A673 (cell line): ENCODE results near the gene PPP2R5D. TPM values are rescaled to one million over a fixed set of nuclear protein-coding genes. Genes with fewer than 3 reads are reported as not detected.

Source experiments
- BruUV-seq: library from RNA; stranded (reverse); fragments of 400-500 nt; replicated peaks from 2 replicates; lab custom pipeline; 2021; lab: Mats Ljungman, UMichigan
- CTCF ChIA-PET: fragments of 300-600 bp; sonication (Branson Sonifier 250); formaldehyde crosslinking; loops from one replicate; lab custom pipeline; 2022; ENCODE audit warnings: antibody characterized with exemption; lab: Charles Lee
- POLR2A ChIA-PET: fragments of 300-600 bp; sonication (Branson Sonifier 250); formaldehyde crosslinking; loops from one replicate; lab custom pipeline; 2022; ENCODE audit warnings: antibody characterized with exemption; ENCODE audit not compliant: low non-redundant PET; lab: Charles Lee
- DNase-seq: peaks from one replicate; pipeline ENCODE4 v3.0.0-alpha.2; 2015; ENCODE audit warnings: low spot score
- H3K27ac ChIP-seq: fragments of 200-600 bp; sonication (generic); 2 replicates; pipeline ENCODE4 v1.5.1; 2016; ENCODE audit warnings: mixed run types, low read depth, mild to moderate bottlenecking, mixed read lengths, antibody characterized with exemption, low read length; ENCODE audit not compliant: poor library complexity, severe bottlenecking
- H3K27me3 ChIP-seq: fragments of 200-600 bp; sonication (generic); replicated peaks from 2 replicates; pipeline ENCODE4 v1.6.1; 2017; ENCODE audit warnings: mixed run types, low read depth, mild to moderate bottlenecking, mixed read lengths, antibody characterized with exemption, low read length; ENCODE audit not compliant: insufficient read depth, poor library complexity
- H3K36me3 ChIP-seq: fragments of 200-600 bp; sonication (generic); 2 replicates; pipeline ENCODE4 v1.6.1; 2016; ENCODE audit warnings: mixed run types, mild to moderate bottlenecking, mixed read lengths, antibody characterized with exemption, low read length; ENCODE audit not compliant: insufficient read depth, poor library complexity, severe bottlenecking
- H3K4me1 ChIP-seq: fragments of 200-600 bp; sonication (generic); 2 replicates; pipeline ENCODE4 v1.6.1; 2017; ENCODE audit warnings: mixed run types, mild to moderate bottlenecking, mixed read lengths, antibody characterized with exemption, low read length; ENCODE audit not compliant: insufficient read depth, poor library complexity, severe bottlenecking
- H3K4me3 ChIP-seq: fragments of 200-600 bp; sonication (generic); 2 replicates; pipeline ENCODE4 v1.5.1; 2016; ENCODE audit warnings: low read depth, mixed run types, mild to moderate bottlenecking, mixed read lengths, low read length; ENCODE audit not compliant: poor library complexity, severe bottlenecking
- H3K9me3 ChIP-seq: fragments of 200-600 bp; sonication (generic); 2 replicates; pipeline ENCODE4 v1.6.1; 2016; ENCODE audit warnings: mixed run types, low read depth, mild to moderate bottlenecking, mixed read lengths, antibody characterized with exemption, low read length; ENCODE audit not compliant: poor library complexity, severe bottlenecking
- EZH2 ChIP-seq: fragments of 200-600 bp; sonication (generic); IDR thresholded peaks from 2 replicates; pipeline ENCODE4 v1.6.1; 2017; ENCODE audit warnings: borderline replicate concordance, low read depth, mild to moderate bottlenecking, mixed read lengths, antibody characterized with exemption, low read length; ENCODE audit not compliant: poor library complexity, severe bottlenecking
- intact Hi-C: fragments of 100-400 bp; cut with micrococcal nuclease; formaldehyde crosslinking; loops from one replicate; pipeline ENCODE4 v1.10.0; 2022; ENCODE audit not compliant: unreplicated experiment
- total RNA-seq: library from RNA; stranded (reverse); gene quantifications from 2 replicates; pipeline ENCODE4 v1.2.3, GENCODE V29; 2021
- TF ChIP-seq, protein P1 (sequence below): fragments of 300-800, 200-600 bp; sonication (generic); conservative IDR thresholded peaks from 2 replicates; pipeline ENCODE4 v1.5.1; 2017; ENCODE audit warnings: low read depth, mild to moderate bottlenecking, antibody characterized with exemption, low read length, moderate library complexity, mixed read lengths

The PPP2R5D gene
- total RNA-seq, 1 experiment from 2014 or later, result 73.6 TPM

DNA sequence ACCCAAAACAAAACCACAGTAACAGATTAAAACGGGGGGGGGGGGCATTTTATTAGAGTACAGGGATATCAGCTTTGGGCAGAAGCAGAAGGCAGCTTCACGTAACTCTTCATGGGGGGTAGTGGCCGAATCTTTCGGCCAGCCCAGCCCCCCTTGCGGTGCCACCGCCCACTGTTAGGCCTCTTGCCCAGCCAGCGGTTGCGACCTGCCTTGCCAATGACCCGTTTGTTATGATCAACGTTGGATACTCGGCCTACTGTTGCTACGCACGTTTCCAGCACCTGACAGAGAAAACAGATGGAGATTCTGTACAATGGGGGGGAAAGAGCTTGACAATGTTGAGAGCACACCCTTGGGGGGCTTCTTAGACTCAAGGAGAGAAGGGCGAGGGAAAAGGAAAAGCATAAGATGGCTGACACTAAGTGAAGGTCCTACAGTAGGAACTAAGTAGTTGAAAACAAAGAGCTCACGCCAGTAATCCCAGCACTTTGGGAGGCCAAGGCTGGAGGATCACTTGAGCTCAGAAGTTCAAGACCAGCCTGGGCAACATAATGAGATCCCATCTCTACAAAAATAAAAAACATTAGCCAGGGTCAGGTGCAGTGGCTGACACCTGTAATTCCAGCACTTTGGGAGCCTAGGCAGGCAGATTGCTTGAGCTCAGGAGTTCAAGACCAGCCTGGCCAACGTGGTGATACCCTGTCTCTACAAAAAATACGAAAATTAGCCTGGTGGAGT is 70.0 kb downstream of the PPP2R5D start:
- no peaks in the 10 kb centered on the region for H3K9me3 ChIP-seq
- no peak for DNase-seq
- H3K27ac ChIP-seq, result peak overlapping the region; percentile 93
- peaks cover 29% of the 10 kb centered on the region for H3K4me1 ChIP-seq
- POLR2A ChIA-PET, result no interaction called here
- H3K27me3 ChIP-seq, result no peaks in the 10 kb centered on the region
- intact Hi-C loops, result no loop called here
- peaks cover 26% of the 10 kb centered on the region for H3K36me3 ChIP-seq
- CTCF ChIA-PET, result no interaction called here
- TF ChIP-seq EZH2, result no peak
- TF ChIP-seq, protein P1, sequence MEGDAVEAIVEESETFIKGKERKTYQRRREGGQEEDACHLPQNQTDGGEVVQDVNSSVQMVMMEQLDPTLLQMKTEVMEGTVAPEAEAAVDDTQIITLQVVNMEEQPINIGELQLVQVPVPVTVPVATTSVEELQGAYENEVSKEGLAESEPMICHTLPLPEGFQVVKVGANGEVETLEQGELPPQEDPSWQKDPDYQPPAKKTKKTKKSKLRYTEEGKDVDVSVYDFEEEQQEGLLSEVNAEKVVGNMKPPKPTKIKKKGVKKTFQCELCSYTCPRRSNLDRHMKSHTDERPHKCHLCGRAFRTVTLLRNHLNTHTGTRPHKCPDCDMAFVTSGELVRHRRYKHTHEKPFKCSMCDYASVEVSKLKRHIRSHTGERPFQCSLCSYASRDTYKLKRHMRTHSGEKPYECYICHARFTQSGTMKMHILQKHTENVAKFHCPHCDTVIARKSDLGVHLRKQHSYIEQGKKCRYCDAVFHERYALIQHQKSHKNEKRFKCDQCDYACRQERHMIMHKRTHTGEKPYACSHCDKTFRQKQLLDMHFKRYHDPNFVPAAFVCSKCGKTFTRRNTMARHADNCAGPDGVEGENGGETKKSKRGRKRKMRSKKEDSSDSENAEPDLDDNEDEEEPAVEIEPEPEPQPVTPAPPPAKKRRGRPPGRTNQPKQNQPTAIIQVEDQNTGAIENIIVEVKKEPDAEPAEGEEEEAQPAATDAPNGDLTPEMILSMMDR, result no peak
- H3K4me3 ChIP-seq, result peak overlapping the region; percentile 83
- no TSS peak for BruUV-seq

DNA sequence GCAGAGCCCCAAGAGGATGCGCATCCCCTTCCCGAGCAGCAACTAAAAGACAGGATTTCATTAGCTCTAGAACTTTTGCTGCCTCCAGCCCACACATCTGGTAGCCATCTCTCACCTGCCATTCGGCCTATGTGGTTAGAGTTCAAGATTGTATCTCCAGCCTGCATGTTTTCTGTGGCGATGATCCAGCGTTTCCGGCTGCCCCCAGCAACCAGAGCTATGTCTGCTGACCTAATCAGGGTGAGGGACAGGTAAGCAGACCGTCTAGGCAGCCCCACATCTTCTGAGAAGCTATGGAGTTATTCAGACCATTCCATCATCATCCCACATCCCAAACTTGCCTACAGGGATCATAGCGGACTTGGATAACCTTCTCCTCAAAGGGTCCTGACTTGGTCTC is 71.6 kb downstream of the PPP2R5D start:
- intact Hi-C loops, result no loop called here
- DNase-seq, result no peak
- Histone ChIP-seq H3K27ac (no peak overlapping the region), H3K27me3 (no peaks in the 10 kb centered on the region), H3K4me1 (peaks cover 35% of the 10 kb centered on the region), H3K4me3 (no peak overlapping the region), H3K9me3 (no peaks in the 10 kb centered on the region), H3K36me3 (peaks cover 12% of the 10 kb centered on the region)
- CTCF ChIA-PET, result no interaction called here
- POLR2A ChIA-PET, result no interaction called here
- no TSS peak for BruUV-seq
- no peak for TF ChIP-seq EZH2
- TF ChIP-seq, protein P1, result no peak

DNA sequence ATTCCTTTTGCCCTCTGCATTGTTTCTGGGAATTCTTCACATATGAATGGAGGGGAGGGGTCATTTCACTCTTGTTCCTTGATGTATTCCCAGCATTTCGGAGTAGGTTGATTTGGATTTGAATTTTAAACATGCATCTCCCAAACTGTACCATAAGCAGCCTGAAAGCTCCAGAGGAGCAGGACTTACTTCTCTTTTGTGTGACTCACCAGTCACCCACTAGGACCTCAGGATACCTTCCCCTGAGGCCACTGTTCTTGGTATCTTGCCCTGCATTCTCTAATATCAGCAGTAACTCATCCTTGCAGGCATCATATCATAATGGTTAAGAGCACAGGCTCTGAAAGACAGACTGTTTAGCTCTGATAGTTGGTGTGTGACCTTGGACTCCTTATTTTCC is 74.2 kb downstream of the PPP2R5D start:
- H3K9me3 ChIP-seq, result no peaks in the 10 kb centered on the region
- intact Hi-C loops, result no loop called here
- POLR2A ChIA-PET, result no interaction called here
- no peak for DNase-seq
- H3K4me3 ChIP-seq, result peak overlapping the region; percentile 88
- CTCF ChIA-PET, result no interaction called here
- peak overlapping the region; percentile 84 for H3K27ac ChIP-seq
- no TSS peak for BruUV-seq
- H3K27me3 ChIP-seq, result no peaks in the 10 kb centered on the region
- H3K36me3 ChIP-seq, result peaks cover 8% of the 10 kb centered on the region
- TF ChIP-seq, protein P1, result no peak
- TF ChIP-seq EZH2, result no peak
- H3K4me1 ChIP-seq, result peaks cover 18% of the 10 kb centered on the region
